ENCODE results near the gene IGFBP3.

GRCh38 chr7:45888185-45888992, 32.7 kb downstream of the IGFBP3 start, which contains the start of gene IGFBP1:
- TF ChIP-seq POLR2AphosphoS5 (IDR thresholded peaks at IDR 0.05; ENCODE audit: low read depth, low read length) (no peak), POLR2A (IDR thresholded peaks at IDR 0.05; ENCODE audit: low read depth, low read length) (no peak), TAF1 (IDR thresholded peaks at IDR 0.05; ENCODE audit: borderline replicate concordance, low read depth, low read length) (no peak)
